K562 (cell line): ENCODE results near the gene PTPRG. TPM values are rescaled to one million over a fixed set of nuclear protein-coding genes. Genes with fewer than 3 reads are reported as not detected.

Experiments used
- ATAC-seq: fragments of 200-7000 bp; cut with Tn5 transposase; 3 replicates; pipeline ENCODE4 v1.9.1; 2020; ENCODE audit warnings: moderate library complexity
- BruUV-seq: library from RNA; stranded (reverse); fragments of 400-500 nt; replicated peaks from 2 replicates; lab custom pipeline; 2021; lab: Mats Ljungman, UMichigan
- CTCF ChIA-PET: fragments of 300-600 bp; formaldehyde crosslinking; extraction: SDS; loops from one replicate; lab custom pipeline; 2021; ENCODE audit warnings: low intra/inter-chr PET ratio; lab: Yijun Ruan, JAX
- POLR2A ChIA-PET: fragments of 300-600, 350-650 bp; sonication (Branson Sonifier 250); formaldehyde crosslinking; extraction: SDS; loops from one replicate; lab custom pipeline; 2021; ENCODE audit warnings: antibody characterized with exemption, inconsistent platforms; lab: Yijun Ruan, JAX
- DNase-seq, 4 experiments: peaks; one replicate each; pipeline versions ENCODE4 v3.0.0 to v3.0.0-alpha.2; 2011 to 2018; ENCODE audit warnings: low spot score in 3 of 4, mixed read lengths in 3 of 4; ENCODE audit errors: extremely low read depth in 1 of 4
- FAIRE-seq: peaks from 2 replicates; lab custom pipeline; 2011; peaks lifted over from hg19 to GRCh38; lab: Jason Lieb, UNC
- H2AFZ ChIP-seq: 2 replicates; pipeline ENCODE4 v1.6.0; 2011; ENCODE audit warnings: low read depth, low read length, control low read depth, inconsistent platforms
- H3K27ac ChIP-seq: fragments of 200-600 bp; 3 replicates; pipeline ENCODE4 v1.8.0; 2011; ENCODE audit warnings: low read depth, mild to moderate bottlenecking, control low read depth, inconsistent platforms, low read length, moderate library complexity, mixed read lengths; ENCODE audit errors: extremely low read depth
- H3K27me3 ChIP-seq, 2 experiments: fragments of 300-600 bp in 1 of 2; 2 replicates in 1 of 2; 3 replicates in 1 of 2; pipeline versions ENCODE4 v1.6.0 to v1.8.0; 2011; ENCODE audit warnings: inconsistent platforms in 2 of 2, low read length in 2 of 2, mild to moderate bottlenecking in 1 of 2, mixed read lengths in 1 of 2, moderate library complexity in 1 of 2; ENCODE audit not compliant: control insufficient read depth in 2 of 2, insufficient read depth in 2 of 2
- H3K36me3 ChIP-seq: fragments of 300-600 bp; 3 replicates; pipeline ENCODE4 v1.8.0; 2011; ENCODE audit warnings: mild to moderate bottlenecking, low read length, inconsistent platforms; ENCODE audit not compliant: control insufficient read depth, insufficient read depth
- H3K4me1 ChIP-seq, 2 experiments: fragments of 200-600 bp in 1 of 2; replicated peaks in 1 of 2; 2 replicates in 1 of 2; 3 replicates in 1 of 2; pipeline versions ENCODE4 v1.5.1 to v1.8.0; 2011; ENCODE audit warnings: inconsistent platforms in 2 of 2, low read length in 2 of 2, mild to moderate bottlenecking in 1 of 2, mixed read lengths in 1 of 2, moderate library complexity in 1 of 2; ENCODE audit not compliant: control insufficient read depth in 2 of 2, insufficient read depth in 2 of 2
- H3K4me2 ChIP-seq: 2 replicates; pipeline ENCODE4 v1.6.1; 2011; ENCODE audit warnings: low read length, control low read depth, inconsistent platforms, mixed read lengths; ENCODE audit not compliant: insufficient read depth
- H3K4me3 ChIP-seq: fragments of 200-600 bp; sonication (generic), shearing (Covaris generic); 2 replicates; pipeline ENCODE4 v1.5.1; 2016; ENCODE audit warnings: control low read depth, inconsistent platforms
- H3K79me2 ChIP-seq: fragments of 200-600 bp; 3 replicates; pipeline ENCODE4 v1.8.0; 2011; ENCODE audit warnings: low read length, inconsistent platforms; ENCODE audit not compliant: control insufficient read depth, insufficient read depth
- H3K9ac ChIP-seq, 2 experiments: 2 replicates each; pipeline versions ENCODE4 v1.6.0 to v1.6.1; 2011; ENCODE audit warnings: low read depth in 2 of 2, low read length in 2 of 2, control low read depth in 1 of 2, inconsistent platforms in 1 of 2, mild to moderate bottlenecking in 1 of 2, mixed read lengths in 1 of 2; ENCODE audit not compliant: insufficient read depth in 1 of 2
- H3K9me1 ChIP-seq: one replicate; pipeline ENCODE4 v1.6.0; 2011; ENCODE audit warnings: inconsistent platforms, mild to moderate bottlenecking, low read length, moderate library complexity; ENCODE audit not compliant: control insufficient read depth, insufficient read depth
- H3K9me3 ChIP-seq: replicated peaks from 2 replicates; pipeline ENCODE4 v1.5.1; 2011; ENCODE audit warnings: low read depth, low read length, inconsistent platforms; ENCODE audit not compliant: control insufficient read depth, insufficient read depth
- H4K20me1 ChIP-seq: replicated peaks from 2 replicates; pipeline ENCODE4 v1.6.1; 2011; ENCODE audit warnings: low read length, inconsistent platforms, mixed read lengths; ENCODE audit not compliant: control insufficient read depth, insufficient read depth
- AFF1 ChIP-seq, 2 experiments: fragments of 450-650 bp; IDR thresholded peaks; 2 replicates each; pipeline ENCODE4 v1.6.1; 2018; ENCODE audit warnings: mild to moderate bottlenecking in 2 of 2, low read depth in 1 of 2; ENCODE audit not compliant: partially characterized antibody in 2 of 2
- U2AF2 ChIP-seq: fragments of 200-400 bp; formaldehyde crosslinking; optimal IDR thresholded peaks from 2 replicates; pipeline ENCODE3; 2017; ENCODE audit warnings: low read depth, mild to moderate bottlenecking, low read length
- ZFPM2 ChIP-seq: fragments of 250-450 bp; sonication (Bioruptor Pico); IDR thresholded peaks from 2 replicates; pipeline ENCODE4 v1.5.1; 2022; ENCODE audit warnings: mild to moderate bottlenecking
- WGBS: fragments of 100-300 bp; shearing (Covaris generic); methylation state at CpG from one replicate; pipeline ENCODE4 v1.1.6; 2016; ENCODE audit warnings: low coverage, mixed read lengths; ENCODE audit not compliant: insufficient coverage; ENCODE audit errors: missing lambda C conversion rate; 5-methylcytosine and 5-hydroxymethylcytosine counted together
- in situ Hi-C: fragments of 300-500 bp; cut with MboI; formaldehyde crosslinking; loops from 4 replicates; pipeline ENCODE4 v1.15.0; 2018; ENCODE audit warnings: inconsistent platforms, mixed read lengths
- intact Hi-C: fragments of 100-400 bp; cut with micrococcal nuclease; formaldehyde crosslinking; loops from 2 replicates; pipeline ENCODE4 v1.14.2; 2022
- polyA plus RNA-seq, 8 experiments: library from polyadenylated mRNA; depleted of rRNA in 4 of 8; stranded (reverse) in 5 of 8; unstranded in 3 of 8; fragments of >200 nt; fragmentation: Nextera tagmentation in 2 of 8; fragmentation: Illumina TruSeq in 1 of 8; extraction: Ambion mirVana in 2 of 8; extraction: Trizol in 1 of 8; gene quantifications; 2 replicates each; pipeline versions ENCODE4 v1.2.1 to v1.2.3, GENCODE V29; 2011 to 2014; ENCODE audit warnings: inconsistent platforms in 1 of 8, missing spikeins in 1 of 8
- total RNA-seq, 7 experiments: library from RNA; depleted of rRNA in 6 of 7; stranded (reverse); fragments of >200 nt in 6 of 7; fragmentation: Illumina TruSeq in 2 of 7; extraction: Trizol in 2 of 7; gene quantifications; 2 replicates each; pipeline versions ENCODE4 v1.2.1 to v1.2.3, GENCODE V29; 2011 to 2021; ENCODE audit warnings: low replicate concordance in 1 of 7

The PTPRG gene
- total and polyA plus RNA-seq, 9 of the 15 experiments (the other 6 are each of a cell fraction or from before 2014, with no cell fraction given): 0.16 TPM; not detected in 8

GRCh38 chr3:61967019-61967418, 405.6 kb downstream of the PTPRG start:
- Histone ChIP-seq H4K20me1 (no peaks in the 10 kb centered on the region), H3K4me1 (no peaks in the 10 kb centered on the region), H3K4me3 (no peak overlapping the region), H3K9me3 (no peaks in the 10 kb centered on the region)
- BruUV-seq: no TSS peak
- POLR2A ChIA-PET: no interaction called here
- intact Hi-C loops: no loop called here
- WGBS: 0% methylated on average over 2 of the region's 2 CpGs
- no peak for TF ChIP-seq AFF1 (IDR thresholded peaks at IDR 0.05; ENCODE audit: low read depth in 1 of 2, partially characterized antibody in 2 of 2)
- no peak for TF ChIP-seq ZFPM2
- no peak for TF ChIP-seq U2AF2
- TF ChIP-seq, all 486 proteins: peak for 0
- DNase-seq (no peak), ATAC-seq (no peak), FAIRE-seq (no peak)
- no peak overlapping the region for H3K27ac ChIP-seq
- H3K27me3 ChIP-seq: no peaks in the 10 kb centered on the region
- in situ Hi-C loops: no loop called here
- CTCF ChIA-PET: no interaction called here
- no peak overlapping the region for H3K4me2 ChIP-seq
- no peak overlapping the region for H3K9ac ChIP-seq
- no peak overlapping the region for H2AFZ ChIP-seq
- H3K9me1 ChIP-seq: no peaks in the 10 kb centered on the region
- no peaks in the 10 kb centered on the region for H3K36me3 ChIP-seq
- no peaks in the 10 kb centered on the region for H3K79me2 ChIP-seq
